IMR-90 (cell line): ENCODE data around the gene ARHGAP45. TPM values are rescaled to one million over a fixed set of nuclear protein-coding genes. Genes with fewer than 3 reads are reported as not detected.
A peak's percentile ranks its signal among the peaks of the same experiment; 100 is the strongest.

Experiments
- ATAC-seq: fragments of 200-7000 bp; cut with Tn5 transposase; 2 replicates; pipeline ENCODE4 v1.9.1; 2020; ENCODE audit warnings: low read depth, mild to moderate bottlenecking, moderate library complexity
- BruUV-seq: library from RNA; stranded (reverse); fragments of 400-500 nt; replicated peaks from 2 replicates; lab custom pipeline; 2021; lab: Mats Ljungman, UMichigan
- CTCF ChIA-PET: fragments of 300-600 bp; formaldehyde crosslinking; extraction: SDS; loops from one replicate; lab custom pipeline; 2021; ENCODE audit warnings: antibody characterized with exemption; lab: Yijun Ruan, JAX
- POLR2A ChIA-PET: fragments of 300-600 bp; sonication (Branson Sonifier 250); formaldehyde crosslinking; loops from one replicate; lab custom pipeline; 2022; ENCODE audit warnings: antibody characterized with exemption; ENCODE audit not compliant: unreplicated experiment; lab: Charles Lee
- DNase-seq: peaks from one replicate; pipeline ENCODE4 v3.0.0; 2013
- H2AFZ ChIP-seq: replicated peaks from 2 replicates; pipeline ENCODE3; 2013; ENCODE audit warnings: low read length, mild to moderate bottlenecking; ENCODE audit not compliant: poor library complexity
- H2AK5ac ChIP-seq: 2 replicates; pipeline ENCODE4 v1.6.1; 2013; ENCODE audit warnings: low read depth, low read length, inconsistent platforms
- H2AK9ac ChIP-seq: replicated peaks from 2 replicates; pipeline ENCODE3; 2013; ENCODE audit warnings: mild to moderate bottlenecking, low read depth, low read length, moderate library complexity; ENCODE audit not compliant: poor library complexity
- H2BK120ac ChIP-seq: 2 replicates; pipeline ENCODE4 v1.6.1; 2013; ENCODE audit warnings: low read depth, low read length, inconsistent platforms
- H2BK15ac ChIP-seq: 3 replicates; pipeline ENCODE4 v1.6.1; 2013; ENCODE audit warnings: low read depth, low read length, inconsistent platforms
- H2BK20ac ChIP-seq: 2 replicates; pipeline ENCODE4 v1.6.1; 2013; ENCODE audit warnings: low read depth, mild to moderate bottlenecking, inconsistent platforms, low read length, moderate library complexity
- H2BK5ac ChIP-seq: 2 replicates; pipeline ENCODE4 v1.6.1; 2013; ENCODE audit warnings: mild to moderate bottlenecking, low read depth, low read length, inconsistent platforms; ENCODE audit not compliant: poor library complexity, severe bottlenecking
- H3K14ac ChIP-seq: replicated peaks from 2 replicates; pipeline ENCODE4 v1.6.1; 2013; ENCODE audit warnings: low read depth, low read length, inconsistent platforms
- H3K18ac ChIP-seq: 2 replicates; pipeline ENCODE4 v1.6.1; 2013; ENCODE audit warnings: low read depth, low read length, control low read depth
- H3K23ac ChIP-seq: 2 replicates; pipeline ENCODE4 v1.6.1; 2013; ENCODE audit warnings: low read depth, low read length, inconsistent platforms
- H3K27ac ChIP-seq: 2 replicates; pipeline ENCODE4 v1.5.1; 2013; ENCODE audit warnings: mild to moderate bottlenecking, control low read depth, low read length; ENCODE audit not compliant: insufficient read depth
- H3K27me3 ChIP-seq: 2 replicates; pipeline ENCODE4 v1.6.1; 2013; ENCODE audit warnings: low read length; ENCODE audit not compliant: control insufficient read depth, insufficient read depth
- H3K36me3 ChIP-seq: 2 replicates; pipeline ENCODE4 v1.6.1; 2013; ENCODE audit warnings: low read length, mixed read lengths; ENCODE audit not compliant: control insufficient read depth, insufficient read depth
- H3K4ac ChIP-seq: 2 replicates; pipeline ENCODE4 v1.6.1; 2013; ENCODE audit warnings: low read depth, low read length, inconsistent platforms
- H3K4me1 ChIP-seq: 2 replicates; pipeline ENCODE4 v1.6.1; 2013; ENCODE audit warnings: low read length, mixed read lengths; ENCODE audit not compliant: control insufficient read depth, insufficient read depth
- H3K4me2 ChIP-seq: 2 replicates; pipeline ENCODE4 v1.6.1; 2013; ENCODE audit warnings: low read depth, mild to moderate bottlenecking, control low read depth, low read length, moderate library complexity
- H3K4me3 ChIP-seq: 2 replicates; pipeline ENCODE4 v1.5.1; 2013; ENCODE audit warnings: low read depth, mild to moderate bottlenecking, control low read depth, low read length, moderate library complexity; ENCODE audit not compliant: insufficient read depth
- H3K56ac ChIP-seq: 2 replicates; pipeline ENCODE4 v1.6.1; 2013; ENCODE audit warnings: low read length, inconsistent platforms; ENCODE audit not compliant: insufficient read depth; ENCODE audit errors: extremely low read depth
- H3K79me1 ChIP-seq, 2 experiments: 2 replicates each; pipeline ENCODE4 v1.6.1; 2013; ENCODE audit warnings: low read length in 2 of 2, inconsistent platforms in 1 of 2, low read depth in 1 of 2
- H3K9ac ChIP-seq: 2 replicates; pipeline ENCODE4 v1.6.1; 2013; ENCODE audit warnings: low read depth, low read length, control low read depth
- H3K9me1 ChIP-seq: 2 replicates; pipeline ENCODE4 v1.6.1; 2013; ENCODE audit warnings: low read length, inconsistent platforms; ENCODE audit not compliant: insufficient read depth
- H3K9me3 ChIP-seq: 2 replicates; pipeline ENCODE4 v1.6.1; 2013; ENCODE audit warnings: low read length; ENCODE audit not compliant: control insufficient read depth, insufficient read depth
- H4K20me1 ChIP-seq: 2 replicates; pipeline ENCODE4 v1.6.1; 2013; ENCODE audit warnings: low read length, inconsistent platforms; ENCODE audit not compliant: insufficient read depth
- H4K5ac ChIP-seq: 2 replicates; pipeline ENCODE4 v1.6.1; 2013; ENCODE audit warnings: mild to moderate bottlenecking, low read depth, low read length, control low read depth
- H4K8ac ChIP-seq, 2 experiments: 2 replicates each; pipeline ENCODE4 v1.6.1; 2013; ENCODE audit warnings: low read depth in 2 of 2, low read length in 2 of 2, control low read depth in 1 of 2, inconsistent platforms in 1 of 2
- H4K91ac ChIP-seq: 2 replicates; pipeline ENCODE4 v1.6.1; 2013; ENCODE audit warnings: low read depth, low read length, inconsistent platforms; ENCODE audit not compliant: insufficient read depth
- CHD1 ChIP-seq: IDR thresholded peaks from 2 replicates; pipeline ENCODE4 v1.6.1; 2012; ENCODE audit warnings: low read depth, low read length, improper control_type of control experiment
- CTCF ChIP-seq: conservative IDR thresholded peaks from 2 replicates; pipeline ENCODE4 v1.5.1; 2012; ENCODE audit warnings: mild to moderate bottlenecking, low read depth, low read length, improper control_type of control experiment
- MAFK ChIP-seq: IDR thresholded peaks from 2 replicates; pipeline ENCODE4 v1.6.1; 2012; ENCODE audit warnings: low read depth, low read length, improper control_type of control experiment
- MAZ ChIP-seq: IDR thresholded peaks from 2 replicates; pipeline ENCODE4 v1.6.1; 2012; ENCODE audit warnings: low read depth, mild to moderate bottlenecking, low read length, improper control_type of control experiment, moderate library complexity, borderline replicate concordance
- MXI1 ChIP-seq: IDR thresholded peaks from 2 replicates; pipeline ENCODE4 v1.6.1; 2012; ENCODE audit warnings: low read depth, mild to moderate bottlenecking, low read length, moderate library complexity, borderline replicate concordance
- NFE2L2 ChIP-seq: fragments of 150-350 bp; IDR thresholded peaks from 2 replicates; pipeline ENCODE4 v1.6.1; 2016; ENCODE audit warnings: low read depth, mild to moderate bottlenecking, low read length
- POLR2A ChIP-seq: IDR thresholded peaks from 2 replicates; pipeline ENCODE4 v1.6.1; 2012; ENCODE audit warnings: mild to moderate bottlenecking, low read depth, low read length
- RAD21 ChIP-seq: IDR thresholded peaks from 2 replicates; pipeline ENCODE4 v1.6.1; 2012; ENCODE audit warnings: low read length, improper control_type of control experiment
- RCOR1 ChIP-seq: IDR thresholded peaks from 2 replicates; pipeline ENCODE4 v1.6.1; 2012; ENCODE audit warnings: mild to moderate bottlenecking, low read length, improper control_type of control experiment; ENCODE audit not compliant: insufficient replicate concordance
- RFX5 ChIP-seq: IDR thresholded peaks from 2 replicates; pipeline ENCODE4 v1.8.0; 2012; ENCODE audit warnings: low read depth, mild to moderate bottlenecking, low read length, moderate library complexity
- USF2 ChIP-seq: fragments of 150-350 bp; IDR thresholded peaks from 2 replicates; pipeline ENCODE4 v1.6.1; 2017; ENCODE audit warnings: mild to moderate bottlenecking, antibody characterized with exemption, low read length, low read depth
- WGBS, 2 experiments: methylation state at CpG; one replicate each; pipeline versions ENCODE4 v1.1.5 to v1.1.7; 2013; ENCODE audit warnings: missing lambda C conversion rate in 2 of 2; ENCODE audit not compliant: insufficient read length in 1 of 2; ENCODE audit errors: extremely low coverage in 2 of 2; 5-methylcytosine and 5-hydroxymethylcytosine counted together
- dilution Hi-C: fragments of 300-500 bp; cut with HindIII; formaldehyde crosslinking; loops from one replicate; pipeline ENCODE4 v1.14.3; 2018; ENCODE audit warnings: low sequenced_read_pairs; ENCODE audit not compliant: unreplicated experiment
- in situ Hi-C: fragments of 300-500 bp; cut with MboI; formaldehyde crosslinking; loops from 3 replicates; pipeline ENCODE4 v1.14.3; 2019; ENCODE audit warnings: low sequenced_read_pairs, inconsistent platforms, mixed read lengths
- intact Hi-C: fragments of 100-400 bp; cut with micrococcal nuclease; formaldehyde crosslinking; loops from 2 replicates; pipeline ENCODE4 v1.10.0; 2022
- polyA plus RNA-seq, 3 experiments: library from polyadenylated mRNA; depleted of rRNA; stranded (reverse); fragments of >200 nt; gene quantifications; 2 replicates each; pipeline ENCODE4 v1.2.3, GENCODE V29; 2012; ENCODE audit warnings: low replicate concordance in 1 of 3
- total RNA-seq: library from RNA; depleted of rRNA; stranded (reverse); fragments of >200 nt; gene quantifications from 2 replicates; pipeline ENCODE4 v1.2.3, GENCODE V29; 2012
- TF ChIP-seq, protein P1 (sequence below): fragments of 150-350 bp; IDR thresholded peaks from 2 replicates; pipeline ENCODE4 v1.6.1; 2016; ENCODE audit warnings: low read depth, mild to moderate bottlenecking, low read length, moderate library complexity, borderline replicate concordance

The ARHGAP45 gene
- total and polyA plus RNA-seq, 2 of the 4 experiments (the other 2 are of a cell fraction) = 1.3 to 1.7 TPM

DNA sequence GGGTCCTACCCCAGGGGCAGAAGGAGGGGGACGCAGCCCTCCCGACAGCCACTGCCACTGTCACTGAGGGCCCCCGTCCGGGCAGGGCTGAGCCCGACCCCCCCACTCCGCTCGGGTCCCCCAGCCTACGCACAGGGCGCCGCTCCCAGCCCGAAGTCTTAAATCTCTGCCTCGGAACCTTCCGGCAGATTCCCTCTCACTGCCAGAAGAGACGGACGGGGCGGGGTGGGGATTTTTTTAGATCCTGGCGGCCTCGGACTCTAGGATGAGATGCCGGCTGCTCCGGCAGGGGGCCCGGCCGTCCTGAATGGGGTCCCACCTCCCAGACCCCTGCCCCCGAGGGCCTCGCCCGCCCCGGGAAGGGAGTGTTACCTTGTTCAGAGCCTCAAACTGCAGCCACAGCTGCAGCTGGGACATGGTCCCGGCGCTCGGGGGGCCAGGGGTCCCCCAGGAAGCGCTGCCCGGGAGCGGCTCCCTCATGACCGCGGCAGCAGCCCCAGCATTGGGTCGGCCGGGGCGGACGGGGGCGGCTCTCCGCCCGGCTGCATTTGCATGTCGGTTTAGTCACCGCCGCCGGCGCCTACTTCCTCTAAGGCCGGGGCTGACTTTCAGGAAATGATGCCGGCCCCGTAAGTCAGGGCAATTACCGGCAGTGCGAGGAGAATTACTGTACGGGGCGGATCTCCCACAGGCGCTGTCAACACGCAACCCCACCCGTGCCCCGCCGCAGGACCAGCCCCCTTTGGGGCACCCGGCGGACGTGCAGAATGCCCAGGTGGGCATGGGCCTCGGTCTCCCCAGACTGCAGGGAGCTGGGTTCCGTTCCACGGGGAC is 65.0 kb downstream of the ARHGAP45 start:
- peak overlapping the region; percentile 85 for H2AFZ ChIP-seq
- peak overlapping the region; percentile 92 for H2BK5ac ChIP-seq
- in situ Hi-C loops = no loop called here
- H3K79me1 ChIP-seq = peaks cover 24 to 82% of the 10 kb centered on the region in 2 experiments; a peak in 3 of 4 replicates
- H3K4me3 ChIP-seq = peak overlapping the region; percentile 61
- H3K18ac ChIP-seq = peak overlapping the region; percentile 17
- ATAC-seq (peak; percentile 82), DNase-seq (peak; percentile 88)
- intact Hi-C loops = loop anchor here (5.0 kb wide), 1 partner anchor 40 kb away; the partner anchor contains the start of gene SBNO2
- peaks cover 24% of the 10 kb centered on the region for H3K4me1 ChIP-seq
- H4K91ac ChIP-seq = peak overlapping the region; percentile 72
- 0% methylated on average over 33 of the region's 64 CpGs; no CpG with 5 or more reads in 1 of the 2 experiments for WGBS, 2 experiments
- peak overlapping the region; percentile 31; the same call in 1 of the 2 replicates for H2BK20ac ChIP-seq
- H3K23ac ChIP-seq = peak overlapping the region; percentile 93
- ChIA-PET CTCF (interaction anchor here (0.5 to 2.0 kb wide), 3 partner anchors 19 to 62 kb away, joined by 3 to 10 read pairs (median 3); no protein-coding TSS in a partner anchor), POLR2A (no interaction called here)
- H4K8ac ChIP-seq = peak overlapping the region; percentile 74 to 76
- peak overlapping the region; percentile 74 for H3K9ac ChIP-seq
- peak overlapping the region; percentile 99 for H2AK9ac ChIP-seq
- H3K4me2 ChIP-seq = peak overlapping the region; percentile 76
- peak overlapping the region; percentile 81 for H2AK5ac ChIP-seq
- peak overlapping the region; percentile 86 for H2BK120ac ChIP-seq
- dilution Hi-C loops = no loop called here
- peak overlapping the region; percentile 43 for H4K5ac ChIP-seq
- H3K36me3 ChIP-seq = peaks cover 34% of the 10 kb centered on the region
- peak overlapping the region; percentile 93 for H3K4ac ChIP-seq
- H3K56ac ChIP-seq = peak overlapping the region; percentile 70
- no peaks in the 10 kb centered on the region for H3K27me3 ChIP-seq
- peaks cover 12% of the 10 kb centered on the region for H3K9me1 ChIP-seq
- H3K14ac ChIP-seq = peak overlapping the region; percentile 93
- H2BK15ac ChIP-seq = peak overlapping the region; percentile 10; the same call in 1 of the 3 replicates
- peaks cover 44% of the 10 kb centered on the region for H4K20me1 ChIP-seq
- no peaks in the 10 kb centered on the region for H3K9me3 ChIP-seq
- peak overlapping the region; percentile 95 for H3K27ac ChIP-seq
- no TSS peak for BruUV-seq
- TF ChIP-seq MXI1 (0 out of 2 replicates have a peak, but pooled peaks have one; percentile 43), CHD1 (no peak), RCOR1 (no peak), USF2 (no peak; the same call in 1 of the 2 replicates), POLR2A (peak; percentile 77; the same call in 1 of the 2 replicates), CTCF (peak; percentile 14; the same call in 1 of the 2 replicates), MAZ (no peak; the same call in 1 of the 2 replicates), RAD21 (0 out of 2 replicates have a peak, but pooled peaks have one; percentile 5), MAFK (no peak), NFE2L2 (peak; percentile 12; the same call in 1 of the 2 replicates), RFX5 (no peak)
- TF ChIP-seq, protein P1, sequence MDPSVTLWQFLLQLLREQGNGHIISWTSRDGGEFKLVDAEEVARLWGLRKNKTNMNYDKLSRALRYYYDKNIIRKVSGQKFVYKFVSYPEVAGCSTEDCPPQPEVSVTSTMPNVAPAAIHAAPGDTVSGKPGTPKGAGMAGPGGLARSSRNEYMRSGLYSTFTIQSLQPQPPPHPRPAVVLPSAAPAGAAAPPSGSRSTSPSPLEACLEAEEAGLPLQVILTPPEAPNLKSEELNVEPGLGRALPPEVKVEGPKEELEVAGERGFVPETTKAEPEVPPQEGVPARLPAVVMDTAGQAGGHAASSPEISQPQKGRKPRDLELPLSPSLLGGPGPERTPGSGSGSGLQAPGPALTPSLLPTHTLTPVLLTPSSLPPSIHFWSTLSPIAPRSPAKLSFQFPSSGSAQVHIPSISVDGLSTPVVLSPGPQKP = no peak
